Mammary epithelial cell (primary cell): ENCODE data around the gene DBF4B.

Experiments
- EZH2 ChIP-seq: IDR thresholded peaks from 2 replicates; pipeline ENCODE4 v1.6.1; 2012; ENCODE audit warnings: low read length, inconsistent platforms, borderline replicate concordance
- TF ChIP-seq, protein P1 (sequence below), 2 donors: IDR thresholded peaks in 1 of 2; conservative IDR thresholded peaks in 1 of 2; 2 replicates each; pipeline ENCODE4 v1.5.1; 2011 to 2012; ENCODE audit warnings: inconsistent platforms in 2 of 2, low read length in 2 of 2, mild to moderate bottlenecking in 2 of 2, control low read depth in 1 of 2, low read depth in 1 of 2; ENCODE audit not compliant: insufficient read depth in 1 of 2; ENCODE audit errors: extremely low read depth in 1 of 2

GRCh38 chr17:44693609-44694008 is 14.9 kb upstream of the DBF4B start:
- TF ChIP-seq, protein P1, sequence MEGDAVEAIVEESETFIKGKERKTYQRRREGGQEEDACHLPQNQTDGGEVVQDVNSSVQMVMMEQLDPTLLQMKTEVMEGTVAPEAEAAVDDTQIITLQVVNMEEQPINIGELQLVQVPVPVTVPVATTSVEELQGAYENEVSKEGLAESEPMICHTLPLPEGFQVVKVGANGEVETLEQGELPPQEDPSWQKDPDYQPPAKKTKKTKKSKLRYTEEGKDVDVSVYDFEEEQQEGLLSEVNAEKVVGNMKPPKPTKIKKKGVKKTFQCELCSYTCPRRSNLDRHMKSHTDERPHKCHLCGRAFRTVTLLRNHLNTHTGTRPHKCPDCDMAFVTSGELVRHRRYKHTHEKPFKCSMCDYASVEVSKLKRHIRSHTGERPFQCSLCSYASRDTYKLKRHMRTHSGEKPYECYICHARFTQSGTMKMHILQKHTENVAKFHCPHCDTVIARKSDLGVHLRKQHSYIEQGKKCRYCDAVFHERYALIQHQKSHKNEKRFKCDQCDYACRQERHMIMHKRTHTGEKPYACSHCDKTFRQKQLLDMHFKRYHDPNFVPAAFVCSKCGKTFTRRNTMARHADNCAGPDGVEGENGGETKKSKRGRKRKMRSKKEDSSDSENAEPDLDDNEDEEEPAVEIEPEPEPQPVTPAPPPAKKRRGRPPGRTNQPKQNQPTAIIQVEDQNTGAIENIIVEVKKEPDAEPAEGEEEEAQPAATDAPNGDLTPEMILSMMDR (conservative IDR thresholded peaks at IDR 0.05 in 1 of 2, IDR thresholded peaks at IDR 0.05 in 1 of 2; ENCODE audit: extremely low read depth in 1 of 2, insufficient read depth in 1 of 2, low read depth in 1 of 2, low read length in 2 of 2), result no peak
- TF ChIP-seq EZH2, result no peak
